Measurements from ENCODE around the gene SCFD2.

GRCh38 chr4:52945982-52946381 lies 419.9 kb downstream of the SCFD2 start:
- TF ChIP-seq CTCF (IDR thresholded peaks at IDR 0.05; ENCODE audit: extremely low read depth in 1 of 2, insufficient read depth in 1 of 2, low read depth in 1 of 2, low read length in 2 of 2): no peak
- TF ChIP-seq MAX (IDR thresholded peaks at IDR 0.05; ENCODE audit: insufficient read depth, insufficient read length): no peak
